ENCODE data around the gene TRPM2.

TRPM2 gene

DNA sequence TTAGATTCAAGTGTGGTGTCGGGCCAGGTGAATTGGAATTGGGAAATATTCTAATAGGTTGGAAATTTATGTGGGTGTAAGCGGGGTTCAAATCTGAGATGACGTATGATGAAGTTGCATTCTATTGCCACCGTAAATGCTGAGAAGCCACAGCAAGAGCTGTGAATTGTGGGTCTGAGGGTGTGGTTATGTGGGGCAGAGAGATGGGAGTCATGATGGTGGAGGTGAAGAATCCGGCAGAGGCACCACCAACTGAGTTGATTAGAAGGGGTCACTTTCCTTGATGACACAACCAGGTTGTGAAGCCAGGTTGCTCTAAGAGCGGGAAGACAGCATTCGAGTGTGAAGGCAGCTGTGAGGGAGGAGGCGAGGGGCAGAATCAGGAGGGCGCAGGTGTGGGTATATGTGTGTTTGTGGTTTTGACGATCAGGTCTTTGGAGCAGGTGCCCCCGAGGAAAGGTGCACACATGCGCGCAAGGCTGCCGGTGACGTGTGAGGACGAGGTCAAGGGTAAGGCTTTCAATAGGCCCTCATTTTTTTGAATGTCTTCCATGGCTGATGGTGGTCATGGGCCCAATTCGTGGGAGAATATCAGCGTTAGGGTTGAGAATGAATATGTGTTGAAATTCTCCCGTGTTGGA, 120.6 kb downstream of the TRPM2 start:
- H3K36me3 ChIP-seq (ENCODE audit: control insufficient read depth, insufficient read depth, low read length): no peaks in the 10 kb centered on the region
- H3K4me2 ChIP-seq (ENCODE audit: low read length): no peak overlapping the region
- H3K9me3 ChIP-seq (ENCODE audit: control insufficient read depth, low read length): no peaks in the 10 kb centered on the region
- no peak overlapping the region for H3K27ac ChIP-seq
- no peaks in the 10 kb centered on the region for H3K79me2 ChIP-seq
- H3K27me3 ChIP-seq (ENCODE audit: control insufficient read depth, insufficient read depth, low read length): no peaks in the 10 kb centered on the region
- H3K9ac ChIP-seq: no peak overlapping the region
- H3K4me1 ChIP-seq: no peaks in the 10 kb centered on the region
- no peak overlapping the region for H2AFZ ChIP-seq
- TF ChIP-seq, protein P1, sequence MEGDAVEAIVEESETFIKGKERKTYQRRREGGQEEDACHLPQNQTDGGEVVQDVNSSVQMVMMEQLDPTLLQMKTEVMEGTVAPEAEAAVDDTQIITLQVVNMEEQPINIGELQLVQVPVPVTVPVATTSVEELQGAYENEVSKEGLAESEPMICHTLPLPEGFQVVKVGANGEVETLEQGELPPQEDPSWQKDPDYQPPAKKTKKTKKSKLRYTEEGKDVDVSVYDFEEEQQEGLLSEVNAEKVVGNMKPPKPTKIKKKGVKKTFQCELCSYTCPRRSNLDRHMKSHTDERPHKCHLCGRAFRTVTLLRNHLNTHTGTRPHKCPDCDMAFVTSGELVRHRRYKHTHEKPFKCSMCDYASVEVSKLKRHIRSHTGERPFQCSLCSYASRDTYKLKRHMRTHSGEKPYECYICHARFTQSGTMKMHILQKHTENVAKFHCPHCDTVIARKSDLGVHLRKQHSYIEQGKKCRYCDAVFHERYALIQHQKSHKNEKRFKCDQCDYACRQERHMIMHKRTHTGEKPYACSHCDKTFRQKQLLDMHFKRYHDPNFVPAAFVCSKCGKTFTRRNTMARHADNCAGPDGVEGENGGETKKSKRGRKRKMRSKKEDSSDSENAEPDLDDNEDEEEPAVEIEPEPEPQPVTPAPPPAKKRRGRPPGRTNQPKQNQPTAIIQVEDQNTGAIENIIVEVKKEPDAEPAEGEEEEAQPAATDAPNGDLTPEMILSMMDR (IDR thresholded peaks at IDR 0.05): no peak
- no peak overlapping the region for H3K4me3 ChIP-seq (ENCODE audit: low read depth, low read length)

DNA sequence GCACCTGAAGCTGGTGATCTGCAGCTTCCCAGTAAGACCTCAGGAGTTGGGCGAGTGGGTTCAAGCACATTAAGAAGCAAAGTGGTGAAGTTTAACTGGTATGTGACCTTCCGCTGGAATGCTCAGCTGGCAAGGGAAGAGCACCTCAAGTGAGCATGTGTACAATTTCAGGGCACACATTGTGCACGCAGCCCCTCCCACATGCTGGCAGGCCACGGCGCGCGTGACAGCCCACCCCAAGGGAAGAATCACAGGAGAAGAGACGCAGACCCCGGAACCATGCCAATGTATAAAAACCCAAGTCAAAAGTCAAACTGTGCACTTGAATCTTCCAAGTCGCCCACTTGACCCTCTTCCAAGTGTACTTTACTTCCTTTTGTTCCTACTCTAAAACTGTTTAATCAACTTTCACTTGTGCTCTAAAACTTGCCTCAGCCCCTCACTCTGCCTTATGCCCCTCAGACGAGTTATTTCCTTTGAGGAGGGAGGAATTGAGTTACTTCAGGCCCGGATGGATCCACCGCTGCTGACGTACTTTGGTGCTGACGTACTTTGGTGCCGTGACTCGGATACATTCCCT, 121.9 kb downstream of the TRPM2 start:
- Histone ChIP-seq H3K4me1 (no peaks in the 10 kb centered on the region), H3K27ac (no peak overlapping the region)
- TF ChIP-seq, protein P1 (IDR thresholded peaks at IDR 0.05): no peak

DNA sequence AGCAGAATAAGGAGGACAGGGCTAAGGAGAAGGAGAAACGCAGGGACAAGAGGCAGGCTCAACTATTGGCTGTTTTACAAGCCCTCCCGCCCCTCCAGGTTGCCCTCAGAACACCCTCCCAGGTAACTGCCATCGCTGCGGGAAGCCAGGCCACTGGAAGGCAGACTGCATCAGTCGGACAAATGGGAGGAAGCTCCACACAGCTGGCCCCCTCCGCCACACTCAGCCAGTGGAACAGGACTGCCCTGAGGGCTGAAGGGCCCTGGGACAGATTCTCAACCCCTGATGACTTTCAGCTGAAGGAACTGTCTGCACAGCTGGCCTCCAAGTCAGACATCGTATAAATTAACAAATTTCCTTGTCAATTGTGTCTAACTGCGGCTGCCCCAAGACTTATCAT, 123.7 kb downstream of the TRPM2 start:
- no peaks in the 10 kb centered on the region for H3K36me3 ChIP-seq (ENCODE audit: control insufficient read depth, insufficient read depth, low read length)
- H3K9me3 ChIP-seq (ENCODE audit: control insufficient read depth, low read length): no peaks in the 10 kb centered on the region
- no peak overlapping the region for H3K9ac ChIP-seq
- TF ChIP-seq, protein P1 (IDR thresholded peaks at IDR 0.05): no peak
- no peaks in the 10 kb centered on the region for H3K27me3 ChIP-seq (ENCODE audit: control insufficient read depth, insufficient read depth, low read length)
- no peak overlapping the region for H3K27ac ChIP-seq
- no peak overlapping the region for H3K4me2 ChIP-seq (ENCODE audit: low read length)
- H2AFZ ChIP-seq: no peak overlapping the region
- no peaks in the 10 kb centered on the region for H3K4me1 ChIP-seq
- no peaks in the 10 kb centered on the region for H3K79me2 ChIP-seq
- no peak overlapping the region for H3K4me3 ChIP-seq (ENCODE audit: low read depth, low read length)

More for the DNA sequence above, 121.9 kb downstream of the TRPM2 start:
- Histone ChIP-seq H3K9ac (no peak overlapping the region), H3K9me3 (ENCODE audit: control insufficient read depth, low read length) (no peaks in the 10 kb centered on the region), H3K4me2 (ENCODE audit: low read length) (no peak overlapping the region), H3K79me2 (no peaks in the 10 kb centered on the region), H2AFZ (no peak overlapping the region), H3K27me3 (ENCODE audit: control insufficient read depth, insufficient read depth, low read length) (no peaks in the 10 kb centered on the region), H3K36me3 (ENCODE audit: control insufficient read depth, insufficient read depth, low read length) (no peaks in the 10 kb centered on the region), H3K4me3 (ENCODE audit: low read depth, low read length) (no peak overlapping the region)

DNA sequence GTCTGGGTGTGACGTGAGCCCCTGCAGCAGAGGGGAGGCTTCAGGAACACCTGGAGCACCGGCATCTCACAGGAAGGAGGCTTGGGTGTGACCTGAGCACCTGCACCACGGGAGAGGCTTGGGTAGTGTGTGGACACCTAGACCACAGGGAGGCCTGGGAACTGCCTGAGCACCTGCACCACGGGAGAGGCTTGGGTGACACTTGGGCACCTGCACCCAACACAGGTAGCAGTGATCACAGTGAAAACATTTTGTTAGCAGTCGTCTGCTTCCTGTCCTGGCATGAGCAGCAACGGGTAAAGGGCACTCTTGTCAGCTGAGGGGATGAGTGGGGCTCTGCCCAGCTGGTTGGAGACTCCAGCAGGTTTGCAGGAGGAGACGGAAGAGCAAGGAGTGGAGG, 124.3 kb downstream of the TRPM2 start:
- TF ChIP-seq, protein P1 (IDR thresholded peaks at IDR 0.05): no peak
- Histone ChIP-seq H3K36me3 (ENCODE audit: control insufficient read depth, insufficient read depth, low read length) (no peaks in the 10 kb centered on the region), H3K4me1 (no peaks in the 10 kb centered on the region)

More for the DNA sequence above, 124.3 kb downstream of the TRPM2 start:
- no peaks in the 10 kb centered on the region for H3K27me3 ChIP-seq (ENCODE audit: control insufficient read depth, insufficient read depth, low read length)
- no peak overlapping the region for H2AFZ ChIP-seq
- no peak overlapping the region for H3K27ac ChIP-seq
- H3K9ac ChIP-seq: no peak overlapping the region
- H3K4me2 ChIP-seq (ENCODE audit: low read length): no peak overlapping the region
- no peak overlapping the region for H3K4me3 ChIP-seq (ENCODE audit: low read depth, low read length)
- no peaks in the 10 kb centered on the region for H3K9me3 ChIP-seq (ENCODE audit: control insufficient read depth, low read length)
- no peaks in the 10 kb centered on the region for H3K79me2 ChIP-seq
